IPS-18c (cell line): ENCODE measurements around the gene SLC25A29.

Experiments used
- H3K4me3 ChIP-seq: 2 replicates; pipeline ENCODE4 v1.7.0; 2013; ENCODE audit warnings: low read depth, mild to moderate bottlenecking, low read length, moderate library complexity; ENCODE audit not compliant: insufficient read depth
- H3K9me3 ChIP-seq: one replicate; pipeline ENCODE4 v1.6.1; 2013; ENCODE audit warnings: mild to moderate bottlenecking, low read length, moderate library complexity; ENCODE audit not compliant: control insufficient read depth, insufficient read depth

Gene SLC25A29

GRCh38 chr14:100279133-100279532 lies 27.1 kb downstream of the SLC25A29 start:
- Histone ChIP-seq H3K9me3 (no peaks in the 10 kb centered on the region), H3K4me3 (no peak overlapping the region)

DNA sequence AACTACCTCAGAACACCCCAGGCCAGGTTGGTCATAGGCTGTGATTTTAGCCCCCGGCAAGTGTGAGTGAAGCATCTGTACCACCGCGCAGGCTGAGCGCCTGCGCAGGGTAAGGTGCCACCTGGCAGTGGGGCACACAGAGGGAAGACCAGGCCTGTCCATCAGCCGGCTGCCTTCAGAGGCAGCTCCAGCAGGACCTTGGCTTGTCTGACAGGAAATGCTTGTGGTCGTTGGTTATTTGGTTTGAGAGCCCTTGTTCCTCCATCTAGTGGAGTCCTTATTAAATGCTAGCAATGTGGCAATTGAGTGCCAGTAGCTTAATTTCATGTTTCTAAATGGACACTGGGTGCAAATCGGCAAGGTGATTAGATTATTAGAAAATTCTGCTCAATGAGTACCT lies 27.5 kb downstream of the SLC25A29 start:
- no peaks in the 10 kb centered on the region for H3K9me3 ChIP-seq

DNA sequence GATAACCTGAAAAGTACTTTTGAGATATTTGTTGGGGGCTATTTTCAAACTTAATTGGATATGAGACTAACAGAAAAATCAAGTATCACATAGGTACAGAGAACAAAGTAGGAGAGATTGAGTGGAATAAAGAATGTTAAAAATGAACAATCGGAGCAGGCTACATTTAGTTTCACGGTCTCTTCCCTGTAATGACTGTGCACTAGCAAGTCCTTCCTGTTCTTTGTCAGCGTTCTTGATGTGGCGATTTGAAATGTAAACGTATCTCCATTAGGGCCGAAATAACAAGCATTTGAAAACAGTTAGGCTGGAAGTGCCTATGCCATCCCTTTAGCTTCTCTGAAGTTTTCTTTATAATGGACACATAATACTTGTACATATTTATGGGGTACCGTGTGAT lies 31.0 kb downstream of the SLC25A29 start:
- Histone ChIP-seq H3K9me3 (no peaks in the 10 kb centered on the region), H3K4me3 (no peak overlapping the region)

More for the DNA sequence above, 27.5 kb downstream of the SLC25A29 start:
- H3K4me3 ChIP-seq: no peak overlapping the region

GRCh38 chr14:100274250-100274649 lies 32.0 kb downstream of the SLC25A29 start:
- Histone ChIP-seq H3K9me3 (no peaks in the 10 kb centered on the region), H3K4me3 (no peak overlapping the region)

GRCh38 chr14:100271247-100271939 lies 34.9 kb downstream of the SLC25A29 start:
- H3K4me3 ChIP-seq: no peak overlapping the region
- no peaks in the 10 kb centered on the region for H3K9me3 ChIP-seq

DNA sequence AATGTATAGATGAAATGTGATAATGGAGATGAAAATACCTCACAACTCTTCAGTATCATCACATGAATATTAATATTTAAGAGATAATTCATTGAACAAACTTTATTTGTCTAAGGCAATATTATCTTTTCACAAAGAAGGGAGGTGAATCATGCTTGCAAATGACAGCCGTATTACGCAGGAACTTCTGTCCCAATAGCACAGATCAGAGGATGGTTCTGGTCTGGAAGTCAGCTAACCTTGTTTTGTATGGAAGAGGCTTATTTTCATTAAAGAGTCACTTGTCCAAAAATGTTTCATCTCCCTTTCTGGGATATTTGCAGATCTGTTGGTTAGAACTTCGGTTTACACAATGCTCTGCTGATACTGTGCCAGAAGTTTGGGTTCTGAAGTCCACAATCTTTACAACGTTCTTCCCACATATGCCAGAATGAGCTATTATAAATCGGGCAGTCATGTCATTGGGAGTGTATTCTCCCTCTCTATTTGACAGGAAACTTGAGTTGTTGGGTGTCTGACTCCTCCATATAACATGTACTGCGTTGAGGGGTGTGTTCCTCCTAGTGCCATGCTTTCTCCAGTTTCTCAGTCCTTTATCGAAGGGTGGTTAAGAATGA lies 37.5 kb downstream of the SLC25A29 start:
- no peaks in the 10 kb centered on the region for H3K9me3 ChIP-seq

GRCh38 chr14:100267990-100268389 lies 38.3 kb downstream of the SLC25A29 start:
- H3K4me3 ChIP-seq: no peak overlapping the region

More for the DNA sequence above, 37.5 kb downstream of the SLC25A29 start:
- H3K4me3 ChIP-seq: no peak overlapping the region

GRCh38 chr14:100263141-100263540 lies 43.1 kb downstream of the SLC25A29 start:
- H3K9me3 ChIP-seq: no peaks in the 10 kb centered on the region
- no peak overlapping the region for H3K4me3 ChIP-seq

More at GRCh38 chr14:100267990-100268389, 38.3 kb downstream of the SLC25A29 start:
- no peaks in the 10 kb centered on the region for H3K9me3 ChIP-seq

- Histone ChIP-seq H3K9me3 (no peaks in the 10 kb centered on the region), H3K4me3 (no peak overlapping the region)
Observed at GRCh38 chr14:100262545-100262944, 43.7 kb downstream of the SLC25A29 start.

DNA sequence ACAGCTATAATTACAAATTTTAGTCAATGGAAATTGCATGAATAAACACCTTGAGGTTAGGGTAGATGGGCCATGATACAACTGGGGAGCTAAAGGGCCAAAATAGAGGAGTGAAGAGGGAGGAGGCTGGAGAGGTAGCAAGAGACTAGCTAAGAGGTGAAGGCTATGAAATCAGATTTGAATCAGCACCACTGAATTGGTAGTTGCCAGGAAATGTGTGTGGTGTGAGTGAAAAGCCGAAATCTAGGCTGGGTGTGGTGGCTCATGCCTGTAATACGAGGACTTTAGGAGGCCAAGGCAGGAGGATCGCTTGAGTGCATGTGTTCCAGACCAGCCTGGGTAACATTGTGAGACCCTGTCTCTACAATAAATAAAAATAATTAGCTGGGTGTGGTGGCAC lies 44.6 kb downstream of the SLC25A29 start:
- Histone ChIP-seq H3K9me3 (no peaks in the 10 kb centered on the region), H3K4me3 (no peak overlapping the region)

DNA sequence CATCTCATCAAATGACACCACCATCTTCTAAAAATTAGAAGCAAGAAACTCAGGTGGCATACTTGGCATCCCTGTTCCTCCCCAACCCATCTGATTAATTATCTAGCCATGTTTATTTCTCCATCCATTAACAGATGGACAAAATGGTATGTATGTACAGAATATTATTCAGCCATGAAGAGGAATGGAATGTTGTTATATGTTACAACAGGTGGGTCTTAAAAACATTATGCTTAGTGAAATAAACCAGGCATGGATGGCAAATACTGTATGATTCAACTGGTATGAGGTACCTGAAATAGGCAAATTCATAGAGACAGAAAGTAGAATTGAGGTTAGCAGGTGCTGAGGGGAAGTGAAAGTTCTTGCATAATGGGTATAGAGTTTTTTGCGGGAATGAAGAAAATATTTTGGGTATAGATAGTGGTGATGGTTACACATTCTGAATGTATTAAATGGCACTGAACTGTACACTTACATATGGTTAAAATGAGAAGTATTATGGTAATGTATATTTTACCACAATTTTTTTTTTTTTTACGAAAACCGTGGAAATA lies 49.8 kb downstream of the SLC25A29 start:
- H3K9me3 ChIP-seq: no peaks in the 10 kb centered on the region
- H3K4me3 ChIP-seq: no peak overlapping the region

DNA sequence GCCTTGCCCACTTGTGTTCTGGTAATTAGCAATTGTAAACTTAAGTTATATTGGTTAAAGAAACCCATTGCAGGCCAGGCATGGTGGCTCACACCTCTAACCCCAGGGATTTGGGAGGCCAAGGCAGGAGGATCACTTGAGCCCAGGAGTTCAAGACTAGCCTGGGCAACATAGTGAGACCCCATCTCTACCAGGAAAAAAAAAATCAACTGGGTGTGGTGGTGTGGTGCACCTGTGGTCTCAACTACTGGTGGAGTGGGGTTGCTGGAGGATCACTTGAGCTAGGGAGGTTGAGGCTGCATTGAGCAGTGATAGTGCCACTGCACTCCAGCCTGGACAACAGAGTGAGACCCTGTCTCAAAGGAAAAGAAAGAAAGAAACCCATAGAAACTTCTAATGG lies 53.6 kb downstream of the SLC25A29 start:
- H3K4me3 ChIP-seq: no peak overlapping the region
- no peaks in the 10 kb centered on the region for H3K9me3 ChIP-seq

DNA sequence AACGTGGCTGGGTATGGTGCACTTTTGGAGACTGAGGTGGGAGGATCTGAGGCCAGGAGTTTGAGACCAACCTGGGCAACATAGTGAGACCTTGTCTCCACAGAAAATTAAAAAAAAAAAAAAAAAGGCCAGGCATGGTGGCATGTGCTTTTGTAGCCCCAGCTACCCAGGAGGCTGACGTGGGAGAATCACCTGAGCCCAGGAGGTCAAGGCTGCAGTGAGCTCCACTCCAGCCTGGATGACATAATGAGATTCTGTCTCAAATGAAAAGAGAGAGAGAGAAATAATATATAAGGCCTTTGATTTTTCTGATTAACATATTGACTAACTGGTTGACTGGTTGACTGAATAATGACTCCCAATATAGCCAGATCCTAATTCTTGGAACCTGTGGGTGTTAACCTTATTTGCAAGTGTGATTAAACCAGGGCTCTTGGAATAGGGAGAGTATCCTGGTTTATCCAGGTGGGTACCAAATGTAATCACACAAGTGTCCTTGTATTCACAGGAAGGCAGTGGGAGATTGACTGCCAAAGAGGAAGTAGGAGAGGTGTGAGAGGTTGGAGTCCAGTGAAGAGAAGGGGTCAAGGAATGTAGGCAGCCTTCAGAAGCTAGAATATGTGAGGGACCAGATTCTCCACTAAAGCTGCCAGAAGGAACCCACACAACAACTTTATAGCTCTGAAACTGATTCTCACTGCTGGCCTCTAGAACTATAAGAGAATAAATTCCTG lies 55.3 kb downstream of the SLC25A29 start:
- H3K4me3 ChIP-seq: no peak overlapping the region
- no peaks in the 10 kb centered on the region for H3K9me3 ChIP-seq

GRCh38 chr14:100246809-100247428 lies 59.3 kb downstream of the SLC25A29 start:
- Histone ChIP-seq H3K9me3 (no peaks in the 10 kb centered on the region), H3K4me3 (no peak overlapping the region)

GRCh38 chr14:100243020-100243419 lies 63.2 kb downstream of the SLC25A29 start:
- Histone ChIP-seq H3K4me3 (no peak overlapping the region), H3K9me3 (peaks cover 3% of the 10 kb centered on the region)

DNA sequence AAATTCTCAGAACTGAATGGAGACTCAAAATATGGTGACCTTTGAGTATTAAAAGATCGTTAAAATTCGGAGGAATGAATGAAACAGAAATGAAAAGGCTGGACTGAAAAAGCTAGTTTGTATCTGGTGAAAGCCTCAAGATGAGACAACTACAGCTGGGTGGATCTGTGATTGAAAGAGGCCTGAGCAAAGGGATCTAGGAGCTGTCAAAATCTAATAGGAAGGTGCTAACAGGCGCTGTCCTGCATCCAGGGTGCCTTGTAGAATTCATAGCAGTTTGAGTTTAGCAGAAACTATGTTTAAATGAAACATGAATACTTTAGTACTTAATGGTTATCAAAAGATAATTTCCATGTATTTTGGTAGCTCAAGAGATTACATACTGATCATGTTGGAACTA lies 65.0 kb downstream of the SLC25A29 start:
- H3K4me3 ChIP-seq: peak overlapping the region; percentile 84; the same call in 1 of the 2 replicates

More for the DNA sequence above, 65.0 kb downstream of the SLC25A29 start:
- peaks cover 3% of the 10 kb centered on the region for H3K9me3 ChIP-seq
